BLaER1 treated with 17β-estradiol and CSF1 and Interleukin-3, amounts not matched to agents 10 nM and 100 nM (cell line): ENCODE measurements around the gene SYP.

ENCODE experiments used
- H3K27ac ChIP-seq, 11 experiments: shearing (Covaris generic); formaldehyde crosslinking; 2 replicates each; pipeline ENCODE4 v1.8.1; 2022
- H3K27me3 ChIP-seq, 11 experiments: shearing (Covaris generic); formaldehyde crosslinking; 2 replicates each; pipeline ENCODE4 v1.8.1; 2022
- H3K36me3 ChIP-seq, 11 experiments: shearing (Covaris generic); formaldehyde crosslinking; 2 replicates each; pipeline ENCODE4 v1.8.1; 2022
- H3K4me1 ChIP-seq, 10 experiments: shearing (Covaris generic); formaldehyde crosslinking; 2 replicates each; pipeline ENCODE4 v1.8.1; 2022
- H3K4me2 ChIP-seq, 11 experiments: shearing (Covaris generic); formaldehyde crosslinking; 2 replicates each; pipeline ENCODE4 v1.8.1; 2022
- H3K4me3 ChIP-seq, 10 experiments: shearing (Covaris generic); formaldehyde crosslinking; 2 replicates each; pipeline ENCODE4 v1.8.1; 2022
- H3K9ac ChIP-seq, 11 experiments: shearing (Covaris generic); formaldehyde crosslinking; 2 replicates each; pipeline ENCODE4 v1.8.1; 2022
- H3K9me3 ChIP-seq, 11 experiments: shearing (Covaris generic); formaldehyde crosslinking; replicated peaks in 1 of 11; 2 replicates each; pipeline ENCODE4 v1.8.1; 2022
- H4K20me1 ChIP-seq, 11 experiments: shearing (Covaris generic); formaldehyde crosslinking; 2 replicates each; pipeline ENCODE4 v1.8.1; 2022
- Cebpa-rat ChIP-seq, 11 experiments: shearing (Covaris generic); IDR thresholded peaks; 2 replicates each; pipeline ENCODE4 v1.8.1; 2022

Gene SYP

DNA sequence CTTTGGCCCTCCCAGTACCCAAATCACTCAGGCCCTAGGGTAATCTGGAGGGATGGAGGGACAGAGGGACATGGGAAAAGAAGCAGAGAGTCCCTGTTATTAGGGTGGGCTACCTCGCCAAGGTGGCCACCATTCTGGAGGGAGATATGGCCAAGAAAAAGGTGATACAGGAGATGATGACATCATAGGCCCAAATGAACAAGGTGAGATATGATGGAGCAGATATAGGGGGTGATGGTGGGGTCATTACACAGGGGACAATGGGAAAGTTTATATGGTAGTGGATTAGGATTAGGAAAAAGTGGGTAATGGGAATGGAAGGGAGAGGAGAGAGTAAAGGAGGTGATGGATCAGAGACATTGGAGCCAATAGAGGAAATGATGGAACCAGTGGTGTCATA, 12.9 kb upstream of the SYP start:
- no peaks in the 10 kb centered on the region; a peak in 3 of 22 replicates for H4K20me1 ChIP-seq
- no peak overlapping the region for H3K4me2 ChIP-seq
- no peak overlapping the region for H3K4me3 ChIP-seq
- H3K4me1 ChIP-seq, result no peaks in the 10 kb centered on the region
- H3K27ac ChIP-seq, result no peak overlapping the region
- H3K9ac ChIP-seq, result no peak overlapping the region
- no peak for TF ChIP-seq Cebpa-rat (IDR thresholded peaks at IDR 0.05)
- H3K36me3 ChIP-seq, result no peaks in the 10 kb centered on the region
- peaks cover 0 to 5% (median 0%) of the 10 kb centered on the region in 11 experiments; a peak in 3 of 22 replicates for H3K9me3 ChIP-seq
- peaks cover 4 to 91% (median 62%) of the 10 kb centered on the region in 11 experiments; a peak in 15 of 22 replicates for H3K27me3 ChIP-seq

DNA sequence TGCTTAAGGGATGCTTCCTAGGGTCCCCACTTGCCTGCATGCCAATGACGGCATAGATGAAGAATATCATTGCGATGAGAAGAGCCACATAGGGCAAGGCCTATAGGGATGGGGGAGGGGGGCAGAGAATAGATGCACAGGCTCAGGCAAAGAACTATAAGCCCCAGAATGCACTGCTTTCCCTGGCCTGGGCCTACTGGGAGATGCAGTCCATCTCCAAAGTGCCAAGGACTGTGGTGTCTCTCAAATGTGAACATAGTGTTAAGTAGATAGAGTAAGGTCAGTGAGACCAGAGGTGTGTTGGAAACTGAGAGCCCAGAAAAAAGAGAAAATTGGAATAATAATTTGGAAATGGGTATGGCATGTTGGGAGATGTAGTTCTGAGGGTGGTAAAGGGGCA, 12.2 kb upstream of the SYP start:
- H3K27me3 ChIP-seq, result peaks cover 0 to 85% (median 56%) of the 10 kb centered on the region in 11 experiments; a peak in 15 of 22 replicates
- H3K36me3 ChIP-seq, result no peaks in the 10 kb centered on the region
- peaks cover 0 to 5% (median 0%) of the 10 kb centered on the region in 11 experiments; a peak in 3 of 22 replicates for H3K9me3 ChIP-seq
- no peak overlapping the region for H3K4me3 ChIP-seq
- no peaks in the 10 kb centered on the region for H3K4me1 ChIP-seq
- H3K9ac ChIP-seq, result no peak overlapping the region
- H3K4me2 ChIP-seq, result no peak overlapping the region
- H3K27ac ChIP-seq, result no peak overlapping the region
- no peaks in the 10 kb centered on the region; a peak in 3 of 22 replicates for H4K20me1 ChIP-seq
- no peak for TF ChIP-seq Cebpa-rat (IDR thresholded peaks at IDR 0.05)

DNA sequence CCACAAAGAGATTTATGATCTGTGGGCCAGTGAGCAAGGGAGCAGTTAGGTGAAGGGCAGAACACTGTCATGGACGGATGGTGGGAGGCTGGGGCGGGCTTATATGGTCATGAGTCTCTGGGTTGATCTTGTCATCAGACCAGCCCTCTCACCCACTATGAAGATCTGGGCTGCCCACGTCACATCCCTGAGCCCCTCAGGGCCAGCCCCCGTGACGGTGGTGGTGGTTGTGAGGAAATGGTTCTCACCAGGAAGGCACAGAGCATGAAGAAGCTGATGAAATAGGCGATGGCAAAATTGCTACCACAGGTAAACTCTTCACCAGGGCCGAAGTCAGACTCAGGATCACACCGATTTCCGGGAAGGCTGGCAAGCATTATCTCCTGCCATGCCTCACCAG, 11.1 kb upstream of the SYP start:
- no peak for TF ChIP-seq Cebpa-rat (IDR thresholded peaks at IDR 0.05)
- Histone ChIP-seq H3K4me2 (no peak overlapping the region), H3K9me3 (peaks cover 0 to 5% (median 0%) of the 10 kb centered on the region in 11 experiments; a peak in 3 of 22 replicates), H4K20me1 (no peaks in the 10 kb centered on the region; a peak in 3 of 22 replicates), H3K4me1 (no peaks in the 10 kb centered on the region), H3K4me3 (no peak overlapping the region), H3K36me3 (no peaks in the 10 kb centered on the region), H3K27me3 (peaks cover 0 to 78% (median 52%) of the 10 kb centered on the region in 11 experiments; a peak in 15 of 22 replicates), H3K9ac (no peak overlapping the region), H3K27ac (no peak overlapping the region)

DNA sequence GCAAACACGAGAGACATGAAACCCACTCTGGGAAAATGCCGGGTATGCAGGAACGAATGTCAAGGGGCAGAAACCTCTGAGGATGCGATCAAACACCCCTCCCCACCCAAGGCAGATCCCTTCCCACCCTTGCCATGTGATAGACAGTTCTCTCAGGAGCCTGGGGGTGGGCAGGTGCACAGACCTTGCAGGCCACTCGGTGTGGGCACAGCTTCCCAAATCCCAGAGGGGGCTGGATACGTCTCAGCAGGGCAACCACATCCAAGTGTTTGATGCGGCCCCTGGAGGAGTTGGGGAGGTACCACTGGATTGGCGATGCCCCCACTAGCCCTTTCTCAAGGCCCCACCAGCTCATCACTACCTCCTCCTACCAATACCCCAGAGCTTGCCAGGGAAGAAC, 10.4 kb upstream of the SYP start:
- no peak for TF ChIP-seq Cebpa-rat (IDR thresholded peaks at IDR 0.05)
- H3K4me1 ChIP-seq, result no peaks in the 10 kb centered on the region
- no peak overlapping the region for H3K4me3 ChIP-seq
- no peak overlapping the region for H3K27ac ChIP-seq
- peaks cover 0 to 5% (median 0%) of the 10 kb centered on the region in 11 experiments; a peak in 3 of 22 replicates for H3K9me3 ChIP-seq
- no peaks in the 10 kb centered on the region; a peak in 4 of 22 replicates for H4K20me1 ChIP-seq
- no peak overlapping the region for H3K9ac ChIP-seq
- H3K36me3 ChIP-seq, result no peaks in the 10 kb centered on the region
- no peak overlapping the region for H3K4me2 ChIP-seq
- H3K27me3 ChIP-seq, result peaks cover 4 to 80% (median 55%) of the 10 kb centered on the region in 11 experiments; a peak in 19 of 22 replicates

DNA sequence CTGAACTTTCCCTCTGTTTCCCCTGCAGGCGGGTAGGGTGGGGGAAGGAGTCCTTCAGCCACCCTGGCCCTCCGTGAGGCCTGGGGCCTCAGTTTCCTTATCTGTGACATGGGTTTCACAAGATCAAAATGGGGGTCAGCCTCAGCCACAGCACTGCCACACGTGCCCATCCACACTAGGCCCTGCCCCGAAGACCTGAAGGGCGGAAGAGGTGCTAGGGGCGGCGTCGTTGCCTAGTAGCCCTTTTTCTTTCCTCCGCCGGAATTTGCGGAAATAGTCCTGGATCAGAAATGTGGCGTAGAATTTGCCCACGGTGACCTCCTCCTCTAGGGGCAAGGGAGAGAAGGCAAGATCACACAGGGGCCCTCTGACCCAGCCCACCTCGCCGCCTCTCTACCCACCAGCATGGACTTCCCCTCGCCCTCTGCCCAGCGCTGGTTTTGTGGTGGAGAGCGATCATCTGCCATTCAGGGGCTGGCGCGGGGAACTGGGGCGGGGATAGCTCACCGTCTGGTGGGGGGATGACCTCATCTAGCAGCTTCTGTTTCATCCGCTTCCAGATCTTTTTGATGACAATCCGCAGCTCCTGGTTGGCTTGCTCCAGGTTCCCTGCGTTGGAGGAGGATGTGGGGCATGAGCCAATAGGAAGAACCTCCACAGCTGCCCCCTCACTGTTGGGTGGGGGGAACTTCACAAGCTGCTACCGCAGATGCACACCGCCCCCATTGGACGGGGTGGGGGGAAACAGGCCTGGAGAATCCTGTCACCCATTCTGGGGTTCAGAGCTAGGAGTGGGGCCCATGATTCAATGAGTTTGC, 9.7 kb upstream of the SYP start:
- Histone ChIP-seq H4K20me1 (peaks cover 0 to 3% (median 0%) of the 10 kb centered on the region in 11 experiments; a peak in 4 of 22 replicates), H3K4me1 (no peaks in the 10 kb centered on the region), H3K27me3 (peaks cover 6 to 81% (median 58%) of the 10 kb centered on the region in 11 experiments; a peak in 21 of 22 replicates), H3K9me3 (peaks cover 0 to 5% (median 0%) of the 10 kb centered on the region in 11 experiments; a peak in 3 of 22 replicates), H3K4me3 (no peak overlapping the region), H3K27ac (no peak overlapping the region), H3K36me3 (no peaks in the 10 kb centered on the region), H3K9ac (no peak overlapping the region), H3K4me2 (no peak overlapping the region)
- TF ChIP-seq Cebpa-rat (IDR thresholded peaks at IDR 0.05), result no peak

DNA sequence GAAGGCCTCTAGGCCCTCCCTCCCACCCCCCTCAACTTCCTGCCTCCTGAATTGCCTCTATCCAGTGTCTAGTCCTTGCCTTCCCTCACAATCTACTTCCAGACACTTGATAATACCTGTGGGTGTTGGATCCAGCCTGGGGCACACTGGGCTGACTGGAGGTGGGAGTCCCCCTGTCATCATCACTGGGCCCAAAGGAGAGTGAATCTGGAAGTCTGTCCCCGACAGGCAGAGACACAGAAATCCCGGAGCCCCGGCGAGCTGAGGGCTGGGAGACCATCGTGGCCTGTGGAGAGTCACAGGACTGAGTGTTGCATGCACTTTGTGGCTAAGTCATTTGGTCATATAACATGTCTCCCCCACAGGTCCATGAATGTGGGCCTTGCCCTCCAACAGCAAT, 8.4 kb upstream of the SYP start:
- H3K4me1 ChIP-seq, result no peaks in the 10 kb centered on the region
- TF ChIP-seq Cebpa-rat (IDR thresholded peaks at IDR 0.05), result no peak

DNA sequence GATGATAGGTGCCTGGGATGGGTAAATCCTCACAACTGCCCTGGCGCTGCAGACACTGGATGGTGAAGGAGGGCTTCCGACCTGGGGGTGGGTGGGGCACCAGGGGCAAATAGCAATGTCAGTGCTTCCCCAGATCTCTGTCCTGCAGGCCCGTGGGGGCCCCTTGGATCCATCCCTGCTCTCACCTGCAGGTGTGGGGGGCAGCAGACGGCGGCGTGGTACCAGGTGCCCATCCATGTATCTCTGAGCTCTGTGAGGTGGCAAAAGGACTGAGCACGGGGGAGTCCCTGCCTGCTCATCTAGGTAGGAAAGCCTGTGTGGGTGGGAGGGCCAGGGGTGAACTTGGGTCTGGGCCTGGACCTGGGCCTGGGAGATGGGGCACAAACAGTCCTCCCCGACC, 6.5 kb upstream of the SYP start:
- Histone ChIP-seq H3K4me3 (no peak overlapping the region), H3K9me3 (no peaks in the 10 kb centered on the region), H3K36me3 (no peaks in the 10 kb centered on the region), H3K27me3 (peaks cover 16 to 81% (median 65%) of the 10 kb centered on the region in 11 experiments; a peak in 21 of 22 replicates), H3K4me1 (no peaks in the 10 kb centered on the region), H4K20me1 (peaks cover 0 to 10% (median 0%) of the 10 kb centered on the region in 11 experiments; a peak in 3 of 22 replicates), H3K4me2 (peak overlapping the region in 2 of 11 experiments; percentile 33 to 37; a peak in 1 of 22 replicates), H3K9ac (no peak overlapping the region), H3K27ac (no peak overlapping the region)
- TF ChIP-seq Cebpa-rat (IDR thresholded peaks at IDR 0.05), result no peak

More for the DNA sequence above, 8.4 kb upstream of the SYP start:
- Histone ChIP-seq H3K4me2 (no peak overlapping the region), H3K9me3 (peaks cover 0 to 4% (median 0%) of the 10 kb centered on the region in 11 experiments; a peak in 3 of 22 replicates), H3K4me3 (no peak overlapping the region), H4K20me1 (peaks cover 0 to 10% (median 0%) of the 10 kb centered on the region in 11 experiments; a peak in 4 of 22 replicates), H3K27ac (no peak overlapping the region), H3K27me3 (peaks cover 16 to 83% (median 63%) of the 10 kb centered on the region in 11 experiments; a peak in 21 of 22 replicates), H3K36me3 (no peaks in the 10 kb centered on the region), H3K9ac (no peak overlapping the region)

DNA sequence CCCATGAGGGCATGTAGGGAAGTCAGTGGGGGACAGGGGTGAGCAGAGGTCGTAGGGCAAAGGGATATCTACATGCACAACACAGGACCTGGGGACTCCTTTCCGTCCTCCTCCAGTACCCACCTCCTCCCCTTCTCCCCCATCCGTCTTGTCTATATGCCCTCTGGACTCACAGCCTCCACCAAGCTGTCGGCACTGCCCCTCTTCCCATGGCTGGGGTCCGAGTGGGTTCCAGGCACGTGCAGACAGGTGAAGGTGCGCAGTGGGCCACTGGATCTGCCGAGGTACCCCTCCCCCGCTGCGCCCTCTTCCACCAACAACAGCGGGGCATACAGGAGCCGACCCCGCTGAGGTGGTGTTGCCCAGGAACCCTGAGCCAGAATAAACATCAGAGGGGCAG, 5.5 kb upstream of the SYP start:
- Histone ChIP-seq H4K20me1 (peaks cover 0 to 10% (median 0%) of the 10 kb centered on the region in 11 experiments; a peak in 2 of 22 replicates), H3K4me3 (no peak overlapping the region), H3K36me3 (no peaks in the 10 kb centered on the region), H3K4me2 (no peak overlapping the region), H3K4me1 (peaks cover 0 to 5% (median 5%) of the 10 kb centered on the region in 10 experiments; a peak in 12 of 20 replicates), H3K27ac (no peak overlapping the region), H3K27me3 (peaks cover 16 to 77% (median 56%) of the 10 kb centered on the region in 11 experiments; a peak in 21 of 22 replicates), H3K9me3 (no peaks in the 10 kb centered on the region), H3K9ac (no peak overlapping the region)
- no peak for TF ChIP-seq Cebpa-rat (IDR thresholded peaks at IDR 0.05)

DNA sequence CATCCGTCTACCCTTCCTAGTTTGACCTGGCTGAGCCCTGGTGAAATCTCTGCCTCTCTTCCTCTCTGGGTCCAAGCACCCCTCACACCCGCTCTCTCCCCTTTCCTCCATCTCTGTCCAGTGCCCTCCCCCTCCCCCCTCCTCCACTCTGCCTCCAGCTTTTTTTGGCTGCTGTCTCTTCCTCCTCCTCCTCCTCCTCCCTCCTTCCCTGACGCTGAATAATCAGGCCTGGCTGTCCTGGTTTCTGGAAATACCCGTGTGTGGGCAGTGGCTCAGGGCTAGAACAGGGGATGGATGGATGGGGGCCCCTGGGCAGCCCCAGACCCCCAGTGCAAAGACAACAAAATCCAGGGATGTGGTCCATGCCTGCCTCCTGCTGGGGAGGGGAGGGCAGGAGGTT, 4.7 kb upstream of the SYP start:
- H4K20me1 ChIP-seq, result peaks cover 0 to 14% (median 0%) of the 10 kb centered on the region in 11 experiments; a peak in 3 of 22 replicates
- no peaks in the 10 kb centered on the region for H3K9me3 ChIP-seq
- no peaks in the 10 kb centered on the region for H3K36me3 ChIP-seq
- H3K9ac ChIP-seq, result no peak overlapping the region
- no peak overlapping the region for H3K4me3 ChIP-seq
- no peak overlapping the region for H3K4me2 ChIP-seq
- H3K4me1 ChIP-seq, result peaks cover 0 to 8% (median 6%) of the 10 kb centered on the region in 10 experiments; a peak in 12 of 20 replicates
- peaks cover 18 to 74% (median 54%) of the 10 kb centered on the region in 11 experiments for H3K27me3 ChIP-seq
- TF ChIP-seq Cebpa-rat (IDR thresholded peaks at IDR 0.05), result no peak
- H3K27ac ChIP-seq, result no peak overlapping the region
